ENCODE data around the gene PPP2CA.
"Not testable (repeated sequence)": the region's sequence is repeated elsewhere in the genome, so short reads cannot be mapped to it uniquely, and the experiment has no call there.

Gene PPP2CA

GRCh38 chr5:134225780-134226440, at the start of gene PPP2CA:
PPP2CA (minus strand) TSS chr5:134226073; CDS start chr5:134225861, 212 bp downstream.
- DNase-seq = peak; percentile 99

GRCh38 chr5:134273642-134274395, 47.9 kb upstream of the PPP2CA start:
- no peak for DNase-seq

- no peak for DNase-seq
Measured at GRCh38 chr5:134271059-134271458, 45.2 kb upstream of the PPP2CA start.

- DNase-seq = no peak
Measured at GRCh38 chr5:134268919-134269318, 43.0 kb upstream of the PPP2CA start.

- DNase-seq = no peak
Measured at GRCh38 chr5:134268019-134268601, 42.2 kb upstream of the PPP2CA start.

- no peak for DNase-seq
Measured at GRCh38 chr5:134267366-134268018, 41.6 kb upstream of the PPP2CA start.

- DNase-seq = no peak
Measured at GRCh38 chr5:134263801-134264200, 37.9 kb upstream of the PPP2CA start.

GRCh38 chr5:134262629-134263028, 36.8 kb upstream of the PPP2CA start:
- not testable (repeated sequence) for DNase-seq

GRCh38 chr5:134258896-134259295, 33.0 kb upstream of the PPP2CA start:
- no peak for DNase-seq

GRCh38 chr5:134257176-134257575, 31.3 kb upstream of the PPP2CA start:
- no peak for DNase-seq

- no peak for DNase-seq
Measured at GRCh38 chr5:134255418-134256150, 29.7 kb upstream of the PPP2CA start.

- not testable (repeated sequence) for DNase-seq
Measured at GRCh38 chr5:134253368-134254153, 27.7 kb upstream of the PPP2CA start.

GRCh38 chr5:134252671-134253070, 26.8 kb upstream of the PPP2CA start:
- peak; percentile 87 for DNase-seq

- DNase-seq = no peak
Measured at GRCh38 chr5:134250949-134251348, 25.1 kb upstream of the PPP2CA start.

GRCh38 chr5:134249469-134250379, 23.9 kb upstream of the PPP2CA start:
- peak; percentile 98 for DNase-seq

- DNase-seq = no peak
Measured at GRCh38 chr5:134248256-134248655, 22.4 kb upstream of the PPP2CA start.

GRCh38 chr5:134247428-134248224, 21.8 kb upstream of the PPP2CA start:
- DNase-seq = peak; percentile 31

GRCh38 chr5:134246771-134247427, 21.0 kb upstream of the PPP2CA start:
- no peak for DNase-seq

GRCh38 chr5:134245692-134246091, 19.8 kb upstream of the PPP2CA start:
- no peak for DNase-seq

All from inflammatory macrophage treated with lipopolysaccharide for 4 hours (primary cell).